Neural cell (in vitro differentiated cells): ENCODE results near the gene CSF2RB.

Experiments
- EZH2 ChIP-seq: fragments of 200-600, 300-800 bp; shearing (Covaris generic), sonication (generic); IDR thresholded peaks from 2 replicates; pipeline ENCODE4 v1.6.1; 2014; ENCODE audit warnings: antibody characterized with exemption, low read length, borderline replicate concordance, mild to moderate bottlenecking; ENCODE audit not compliant: insufficient read depth, poor library complexity, severe bottlenecking
- MXI1 ChIP-seq: fragments of 450-650 bp; conservative IDR thresholded peaks from 2 replicates; pipeline ENCODE4 v1.6.1; 2014; ENCODE audit warnings: antibody characterized with exemption, mild to moderate bottlenecking; ENCODE audit not compliant: poor library complexity, severe bottlenecking
- POLR2AphosphoS5 ChIP-seq: IDR thresholded peaks from 2 replicates; pipeline ENCODE4 v1.6.1; 2012
- TAF1 ChIP-seq: IDR thresholded peaks from 2 replicates; pipeline ENCODE4 v1.6.1; 2012; ENCODE audit warnings: low read depth
- TF ChIP-seq, protein P1 (sequence below): fragments of 450-650 bp; IDR thresholded peaks from 2 replicates; pipeline ENCODE4 v1.5.1; 2014; ENCODE audit warnings: antibody characterized with exemption, mild to moderate bottlenecking, moderate library complexity; ENCODE audit not compliant: poor library complexity, severe bottlenecking
- TF ChIP-seq, protein P2 (sequence below): IDR thresholded peaks from 2 replicates; pipeline ENCODE4 v1.6.1; 2012; ENCODE audit warnings: borderline replicate concordance

DNA sequence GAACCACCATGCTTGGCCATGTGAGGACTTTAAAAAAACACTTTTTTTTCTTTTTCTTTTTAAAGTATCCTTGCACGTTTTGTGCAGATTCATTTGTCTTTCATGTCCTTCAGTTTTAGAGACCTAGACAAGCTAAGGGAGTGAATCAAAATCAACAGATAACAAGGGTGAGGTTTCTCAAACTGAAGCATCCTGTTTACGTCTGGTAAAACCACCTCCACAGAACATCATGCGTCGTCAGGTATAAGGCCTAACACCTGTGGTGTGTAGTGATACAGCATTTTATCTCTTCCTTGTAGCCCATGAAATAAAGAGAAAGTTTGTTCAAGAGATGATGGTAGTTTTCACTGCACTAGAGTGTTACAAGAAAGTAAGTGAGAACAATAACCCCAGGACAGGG, 26.3 kb upstream of the CSF2RB start:
- TF ChIP-seq MXI1 = no peak
- no peak for TF ChIP-seq POLR2AphosphoS5
- TF ChIP-seq, protein P1, sequence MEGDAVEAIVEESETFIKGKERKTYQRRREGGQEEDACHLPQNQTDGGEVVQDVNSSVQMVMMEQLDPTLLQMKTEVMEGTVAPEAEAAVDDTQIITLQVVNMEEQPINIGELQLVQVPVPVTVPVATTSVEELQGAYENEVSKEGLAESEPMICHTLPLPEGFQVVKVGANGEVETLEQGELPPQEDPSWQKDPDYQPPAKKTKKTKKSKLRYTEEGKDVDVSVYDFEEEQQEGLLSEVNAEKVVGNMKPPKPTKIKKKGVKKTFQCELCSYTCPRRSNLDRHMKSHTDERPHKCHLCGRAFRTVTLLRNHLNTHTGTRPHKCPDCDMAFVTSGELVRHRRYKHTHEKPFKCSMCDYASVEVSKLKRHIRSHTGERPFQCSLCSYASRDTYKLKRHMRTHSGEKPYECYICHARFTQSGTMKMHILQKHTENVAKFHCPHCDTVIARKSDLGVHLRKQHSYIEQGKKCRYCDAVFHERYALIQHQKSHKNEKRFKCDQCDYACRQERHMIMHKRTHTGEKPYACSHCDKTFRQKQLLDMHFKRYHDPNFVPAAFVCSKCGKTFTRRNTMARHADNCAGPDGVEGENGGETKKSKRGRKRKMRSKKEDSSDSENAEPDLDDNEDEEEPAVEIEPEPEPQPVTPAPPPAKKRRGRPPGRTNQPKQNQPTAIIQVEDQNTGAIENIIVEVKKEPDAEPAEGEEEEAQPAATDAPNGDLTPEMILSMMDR = no peak
- TF ChIP-seq, protein P2, sequence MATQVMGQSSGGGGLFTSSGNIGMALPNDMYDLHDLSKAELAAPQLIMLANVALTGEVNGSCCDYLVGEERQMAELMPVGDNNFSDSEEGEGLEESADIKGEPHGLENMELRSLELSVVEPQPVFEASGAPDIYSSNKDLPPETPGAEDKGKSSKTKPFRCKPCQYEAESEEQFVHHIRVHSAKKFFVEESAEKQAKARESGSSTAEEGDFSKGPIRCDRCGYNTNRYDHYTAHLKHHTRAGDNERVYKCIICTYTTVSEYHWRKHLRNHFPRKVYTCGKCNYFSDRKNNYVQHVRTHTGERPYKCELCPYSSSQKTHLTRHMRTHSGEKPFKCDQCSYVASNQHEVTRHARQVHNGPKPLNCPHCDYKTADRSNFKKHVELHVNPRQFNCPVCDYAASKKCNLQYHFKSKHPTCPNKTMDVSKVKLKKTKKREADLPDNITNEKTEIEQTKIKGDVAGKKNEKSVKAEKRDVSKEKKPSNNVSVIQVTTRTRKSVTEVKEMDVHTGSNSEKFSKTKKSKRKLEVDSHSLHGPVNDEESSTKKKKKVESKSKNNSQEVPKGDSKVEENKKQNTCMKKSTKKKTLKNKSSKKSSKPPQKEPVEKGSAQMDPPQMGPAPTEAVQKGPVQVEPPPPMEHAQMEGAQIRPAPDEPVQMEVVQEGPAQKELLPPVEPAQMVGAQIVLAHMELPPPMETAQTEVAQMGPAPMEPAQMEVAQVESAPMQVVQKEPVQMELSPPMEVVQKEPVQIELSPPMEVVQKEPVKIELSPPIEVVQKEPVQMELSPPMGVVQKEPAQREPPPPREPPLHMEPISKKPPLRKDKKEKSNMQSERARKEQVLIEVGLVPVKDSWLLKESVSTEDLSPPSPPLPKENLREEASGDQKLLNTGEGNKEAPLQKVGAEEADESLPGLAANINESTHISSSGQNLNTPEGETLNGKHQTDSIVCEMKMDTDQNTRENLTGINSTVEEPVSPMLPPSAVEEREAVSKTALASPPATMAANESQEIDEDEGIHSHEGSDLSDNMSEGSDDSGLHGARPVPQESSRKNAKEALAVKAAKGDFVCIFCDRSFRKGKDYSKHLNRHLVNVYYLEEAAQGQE = no peak
- TF ChIP-seq EZH2 = no peak
- no peak for TF ChIP-seq TAF1
